Aorta (tissue), 5 donors: ENCODE measurements around the gene PRKCE. TPM values are rescaled to one million over a fixed set of nuclear protein-coding genes. Genes with fewer than 3 reads are reported as not detected.

Experiments used
- ATAC-seq: fragments of 200-7000 bp; cut with Tn5 transposase; one replicate; pipeline ENCODE4 v1.9.1; 2022; ENCODE audit warnings: moderate library complexity; ENCODE audit not compliant: low FRiP score
- DNase-seq, 2 donors: peaks; one replicate each; pipeline ENCODE4 v3.0.0-alpha.2; 2020
- H3K27ac ChIP-seq, 2 donors: one replicate each; pipeline ENCODE4 v1.5.1; 2013; ENCODE audit warnings: low read length in 2 of 2, mild to moderate bottlenecking in 2 of 2, moderate library complexity in 2 of 2, control low read depth in 1 of 2, inconsistent platforms in 1 of 2, low read depth in 1 of 2
- H3K27me3 ChIP-seq, 2 donors: one replicate each; pipeline ENCODE4 v1.6.1; 2013; ENCODE audit warnings: control low read depth in 1 of 2, low read length in 1 of 2, mild to moderate bottlenecking in 1 of 2, moderate library complexity in 1 of 2; ENCODE audit not compliant: insufficient read depth in 2 of 2, control insufficient read depth in 1 of 2
- H3K36me3 ChIP-seq, 2 donors: one replicate each; pipeline ENCODE4 v1.6.1; 2013; ENCODE audit warnings: control low read depth in 1 of 2, low read length in 1 of 2, mild to moderate bottlenecking in 1 of 2; ENCODE audit not compliant: insufficient read depth in 2 of 2, control insufficient read depth in 1 of 2
- H3K4me1 ChIP-seq, 2 donors: one replicate each; pipeline ENCODE4 v1.6.1; 2013; ENCODE audit warnings: low read length in 2 of 2, control low read depth in 1 of 2, mild to moderate bottlenecking in 1 of 2, moderate library complexity in 1 of 2; ENCODE audit not compliant: insufficient read depth in 2 of 2, control insufficient read depth in 1 of 2
- H3K4me3 ChIP-seq, 2 donors: one replicate each; pipeline ENCODE4 v1.5.1; 2013; ENCODE audit warnings: low read length in 2 of 2, control low read depth in 1 of 2, mild to moderate bottlenecking in 1 of 2
- H3K9me3 ChIP-seq: one replicate; pipeline ENCODE4 v1.6.1; 2013; ENCODE audit warnings: mild to moderate bottlenecking, low read length; ENCODE audit not compliant: control insufficient read depth
- WGBS, 2 donors: extraction: QIAGEN DNeasy Blood & Tissue Kit; methylation state at CpG; one replicate each; pipeline ENCODE4 v1.1.7; 2013; 5-methylcytosine and 5-hydroxymethylcytosine counted together
- intact Hi-C, 2 donors: fragments of 100-400 bp; cut with DNase I; formaldehyde crosslinking; loops; one replicate each; pipeline versions ENCODE4 v1.14.2 to v1.15.0; 2022
- polyA plus RNA-seq, 2 donors: library from polyadenylated mRNA; stranded (reverse); fragments of 200-250 nt; gene quantifications; one replicate each; pipeline ENCODE4 v1.2.3, GENCODE V29; 2013
- total RNA-seq, 2 donors: library from RNA; stranded (reverse); fragmentation: NEBNext Ultra II Directional; extraction: Animal tissue kit (Norgen Biotek cat#: 25700); gene quantifications; one replicate each; pipeline ENCODE4 v1.2.1, GENCODE V29; 2021
- donor health status: healthy with polysubstance abuse.
- donor health status: Bipolar disorder and iron deficiency.
- donor health status: DM: no; HTN: no; CAD: no.
- donor health status: DM: no; HTN: no; CAD: no.
- donor health status: DM: yes; HTN: yes; CAD: no.

The PRKCE gene
- total and polyA plus RNA-seq, 4 donors, result 1.5 to 23.8 (median 11.2) TPM

DNA sequence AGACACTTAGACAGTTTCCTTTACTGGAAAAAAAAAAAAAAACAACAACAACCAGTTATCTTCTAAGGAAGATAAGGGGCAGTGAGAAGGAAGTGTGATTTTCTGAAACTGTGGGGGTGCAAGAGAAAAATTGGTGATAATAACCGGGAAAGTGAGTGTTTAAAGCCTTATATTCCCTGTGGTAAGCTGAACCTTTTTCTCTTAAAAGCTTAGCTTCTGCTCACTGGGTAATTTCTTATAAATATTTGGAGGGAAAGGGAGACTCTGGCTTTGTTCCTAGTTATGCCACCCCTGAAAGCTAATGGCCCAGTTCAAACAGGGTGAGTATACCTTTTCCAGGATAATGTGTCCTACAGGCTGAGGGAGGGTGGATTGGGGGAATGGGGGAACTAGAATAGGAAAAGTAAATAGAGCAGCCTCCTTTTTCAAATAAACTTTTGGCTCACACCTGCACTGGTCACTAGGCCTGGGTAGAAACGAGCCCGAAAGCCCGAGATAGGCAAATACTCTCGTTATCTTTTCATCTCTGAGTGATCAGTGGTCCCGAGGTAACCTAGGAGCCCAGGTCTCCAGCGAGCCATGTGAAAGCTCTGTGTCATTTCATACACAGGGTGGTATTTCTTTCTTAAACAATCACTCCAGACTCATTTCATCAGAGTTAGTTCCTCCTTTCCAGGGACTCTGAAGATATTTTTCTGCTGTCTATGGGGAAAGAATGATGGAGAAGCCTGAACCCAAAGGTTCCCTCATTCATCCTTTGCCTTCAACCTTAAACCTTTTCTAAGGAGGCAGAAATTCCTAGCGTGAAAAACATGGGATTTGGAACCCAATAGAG lies 24.9 kb upstream of the PRKCE start:
- no peak for ATAC-seq
- WGBS, 2 donors, result 83% methylated on average over 8 of the region's 8 CpGs
- DNase-seq, result no peak
- Histone ChIP-seq H3K27ac (no peak overlapping the region), H3K4me3 (no peak overlapping the region), H3K27me3 (no peaks in the 10 kb centered on the region), H3K4me1 (no peaks in the 10 kb centered on the region), H3K36me3 (no peaks in the 10 kb centered on the region), H3K9me3 (no peaks in the 10 kb centered on the region)
- intact Hi-C loops, result no loop called here

- Histone ChIP-seq H3K4me3 (no peak overlapping the region), H3K9me3 (no peaks in the 10 kb centered on the region), H3K27ac (no peak overlapping the region), H3K27me3 (peaks cover 0 to 1% of the 10 kb centered on the region in 2 donors), H3K36me3 (no peaks in the 10 kb centered on the region), H3K4me1 (no peaks in the 10 kb centered on the region)
- DNase-seq (no peak), ATAC-seq (no peak)
- intact Hi-C loops, result no loop called here
- WGBS, 2 donors, result 76 to 78% methylated on average over 1 of the region's 1 CpG
Measured at GRCh38 chr2:45627911-45628310, 23.6 kb upstream of the PRKCE start.

DNA sequence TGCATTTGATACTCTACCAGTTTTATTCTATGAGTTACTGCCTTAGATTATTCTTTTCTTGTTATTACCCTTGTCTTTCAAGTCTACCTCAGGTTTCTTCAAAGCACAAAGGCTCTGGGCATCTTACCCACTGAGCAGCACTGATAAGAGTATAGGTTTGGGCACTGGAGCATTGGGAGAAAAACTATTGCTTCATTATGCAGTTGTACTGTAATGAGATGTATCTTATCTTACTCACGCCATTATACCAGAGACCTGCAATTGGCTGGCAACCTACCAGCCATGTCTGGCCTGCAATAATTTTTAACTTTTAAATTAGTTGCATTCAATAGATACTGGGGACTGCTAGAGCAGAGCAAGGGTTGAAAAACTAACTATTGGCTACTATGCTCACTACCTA lies 21.5 kb upstream of the PRKCE start:
- H3K27ac ChIP-seq, result no peak overlapping the region
- 85 to 89% methylated on average over 1 of the region's 1 CpG for WGBS, 2 donors
- intact Hi-C loops, result no loop called here
- H3K27me3 ChIP-seq, result peaks cover 0 to 1% of the 10 kb centered on the region in 2 donors
- ATAC-seq (no peak), DNase-seq (no peak)
- H3K36me3 ChIP-seq, result no peaks in the 10 kb centered on the region
- H3K9me3 ChIP-seq, result no peaks in the 10 kb centered on the region
- H3K4me3 ChIP-seq, result no peak overlapping the region
- no peaks in the 10 kb centered on the region for H3K4me1 ChIP-seq

DNA sequence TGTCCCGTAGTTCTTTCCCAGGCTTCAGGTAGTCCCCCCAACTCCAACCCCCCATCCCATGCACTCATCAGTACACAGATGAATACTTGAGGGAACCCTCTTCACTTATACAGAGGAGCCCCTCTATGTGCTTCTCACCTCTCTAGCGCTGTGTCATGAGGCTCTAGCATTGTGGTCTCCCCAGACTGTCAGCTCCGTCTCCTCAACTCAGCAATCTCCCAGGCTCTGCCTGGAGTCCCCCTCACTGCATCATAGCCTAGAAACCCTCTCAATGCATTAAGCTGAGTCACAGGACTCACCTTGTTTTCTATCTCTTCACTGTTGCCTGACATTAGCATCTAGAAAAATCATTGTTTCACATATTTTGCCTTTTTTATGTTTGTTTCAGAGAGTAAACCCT lies 20.2 kb upstream of the PRKCE start:
- Histone ChIP-seq H3K36me3 (no peaks in the 10 kb centered on the region), H3K27ac (no peak overlapping the region), H3K4me1 (no peaks in the 10 kb centered on the region), H3K27me3 (peaks cover 0 to 1% of the 10 kb centered on the region in 2 donors), H3K9me3 (no peaks in the 10 kb centered on the region), H3K4me3 (no peak overlapping the region)
- WGBS, 2 donors, result 93 to 97% methylated on average over 3 of the region's 3 CpGs
- DNase-seq (no peak), ATAC-seq (no peak)
- intact Hi-C loops, result no loop called here

DNA sequence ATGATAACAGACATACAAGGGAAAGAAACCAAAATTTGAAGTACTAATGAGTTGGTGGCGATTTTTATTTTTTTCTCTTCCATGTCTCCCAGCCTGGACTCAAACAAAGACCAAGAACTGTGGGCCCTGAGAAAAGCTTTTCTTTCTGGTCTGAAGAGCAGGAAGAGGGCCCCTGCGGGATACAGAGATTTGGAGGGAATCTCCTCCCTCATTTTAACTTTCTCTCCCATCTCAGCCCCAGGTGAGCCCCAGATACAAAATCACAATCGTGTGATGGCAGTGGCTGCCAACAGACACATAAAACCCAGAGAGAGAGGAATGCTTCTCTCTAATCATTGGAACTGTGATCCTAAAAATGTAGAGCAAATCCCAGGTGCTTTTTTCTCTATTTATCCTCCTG lies 19.5 kb upstream of the PRKCE start:
- WGBS, 2 donors, result 78 to 82% methylated on average over 3 of the region's 3 CpGs
- no peak for ATAC-seq
- DNase-seq, result no peak
- Histone ChIP-seq H3K4me3 (no peak overlapping the region), H3K27me3 (peaks cover 0 to 1% of the 10 kb centered on the region in 2 donors), H3K27ac (no peak overlapping the region), H3K9me3 (no peaks in the 10 kb centered on the region), H3K4me1 (no peaks in the 10 kb centered on the region), H3K36me3 (no peaks in the 10 kb centered on the region)
- intact Hi-C loops, result no loop called here

GRCh38 chr2:45634223-45634622 lies 17.3 kb upstream of the PRKCE start:
- 91% methylated on average over 5 of the region's 5 CpGs for WGBS, 2 donors
- intact Hi-C loops, result no loop called here
- Histone ChIP-seq H3K27ac (no peak overlapping the region), H3K4me3 (no peak overlapping the region), H3K4me1 (no peaks in the 10 kb centered on the region), H3K36me3 (no peaks in the 10 kb centered on the region), H3K9me3 (no peaks in the 10 kb centered on the region), H3K27me3 (peaks cover 0 to 1% of the 10 kb centered on the region in 2 donors)
- DNase-seq (no peak), ATAC-seq (no peak)

DNA sequence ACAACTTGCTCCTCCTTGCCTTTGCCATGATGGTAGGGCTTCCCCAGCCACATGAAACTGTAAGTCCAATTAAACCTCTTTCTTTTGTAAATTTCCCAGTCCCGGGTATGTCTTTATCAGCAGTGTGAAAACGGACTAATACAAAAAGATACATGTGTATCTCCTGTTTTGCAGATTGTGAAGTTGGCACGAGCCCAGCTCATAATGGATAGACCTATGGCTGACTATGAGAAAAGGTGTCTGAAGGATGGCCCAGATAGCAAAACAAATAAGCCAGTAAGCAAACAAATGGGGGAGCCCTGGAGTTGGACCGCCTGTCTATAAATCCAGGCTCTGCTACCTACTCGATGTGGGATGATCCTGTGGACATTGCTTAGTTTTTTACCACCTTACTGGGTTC lies 15.5 kb upstream of the PRKCE start:
- no peak for ATAC-seq
- Histone ChIP-seq H3K4me3 (no peak overlapping the region), H3K27me3 (peaks cover 0 to 1% of the 10 kb centered on the region in 2 donors), H3K36me3 (no peaks in the 10 kb centered on the region), H3K4me1 (no peaks in the 10 kb centered on the region), H3K9me3 (no peaks in the 10 kb centered on the region), H3K27ac (no peak overlapping the region)
- intact Hi-C loops, result no loop called here
- DNase-seq, result no peak
- WGBS, 2 donors, result 87 to 88% methylated on average over 5 of the region's 5 CpGs

DNA sequence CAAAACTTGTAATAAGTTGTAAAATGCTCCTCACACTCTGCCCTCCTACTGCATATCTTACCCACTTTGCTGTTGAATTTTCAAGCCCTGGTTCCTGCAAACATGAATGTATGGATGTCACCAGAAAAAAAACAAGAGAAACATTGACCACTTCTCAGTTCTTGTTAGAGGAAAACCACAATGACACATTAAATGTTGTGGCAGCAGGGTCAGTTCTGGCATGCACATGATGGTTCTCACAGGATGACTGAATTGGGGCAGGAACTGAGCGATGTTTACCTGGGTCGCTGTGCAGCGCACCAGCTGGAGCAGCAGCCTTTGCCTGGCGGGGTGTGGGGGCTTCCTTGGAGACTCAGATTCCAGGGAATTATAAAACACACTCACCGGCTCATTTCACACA lies 14.0 kb upstream of the PRKCE start:
- DNase-seq (no peak), ATAC-seq (no peak)
- 92 to 94% methylated on average over 5 of the region's 5 CpGs for WGBS, 2 donors
- Histone ChIP-seq H3K9me3 (no peaks in the 10 kb centered on the region), H3K4me3 (no peak overlapping the region), H3K27ac (no peak overlapping the region), H3K36me3 (no peaks in the 10 kb centered on the region), H3K27me3 (no peaks in the 10 kb centered on the region), H3K4me1 (no peaks in the 10 kb centered on the region)
- intact Hi-C loops, result no loop called here

GRCh38 chr2:45640576-45640975 lies 10.9 kb upstream of the PRKCE start:
- Histone ChIP-seq H3K27me3 (no peaks in the 10 kb centered on the region), H3K4me1 (no peaks in the 10 kb centered on the region), H3K27ac (no peak overlapping the region), H3K4me3 (no peak overlapping the region), H3K36me3 (no peaks in the 10 kb centered on the region), H3K9me3 (no peaks in the 10 kb centered on the region)
- DNase-seq (no peak), ATAC-seq (no peak)
- WGBS, 2 donors, result 71 to 73% methylated on average over 2 of the region's 2 CpGs
- intact Hi-C loops, result no loop called here
